ENCODE results near the gene STIM1. TPM values are rescaled to one million over a fixed set of nuclear protein-coding genes. Genes with fewer than 3 reads are reported as not detected.

STIM1 gene
- total RNA-seq, 1 experiment from 2014 or later: 15.2 TPM

DNA sequence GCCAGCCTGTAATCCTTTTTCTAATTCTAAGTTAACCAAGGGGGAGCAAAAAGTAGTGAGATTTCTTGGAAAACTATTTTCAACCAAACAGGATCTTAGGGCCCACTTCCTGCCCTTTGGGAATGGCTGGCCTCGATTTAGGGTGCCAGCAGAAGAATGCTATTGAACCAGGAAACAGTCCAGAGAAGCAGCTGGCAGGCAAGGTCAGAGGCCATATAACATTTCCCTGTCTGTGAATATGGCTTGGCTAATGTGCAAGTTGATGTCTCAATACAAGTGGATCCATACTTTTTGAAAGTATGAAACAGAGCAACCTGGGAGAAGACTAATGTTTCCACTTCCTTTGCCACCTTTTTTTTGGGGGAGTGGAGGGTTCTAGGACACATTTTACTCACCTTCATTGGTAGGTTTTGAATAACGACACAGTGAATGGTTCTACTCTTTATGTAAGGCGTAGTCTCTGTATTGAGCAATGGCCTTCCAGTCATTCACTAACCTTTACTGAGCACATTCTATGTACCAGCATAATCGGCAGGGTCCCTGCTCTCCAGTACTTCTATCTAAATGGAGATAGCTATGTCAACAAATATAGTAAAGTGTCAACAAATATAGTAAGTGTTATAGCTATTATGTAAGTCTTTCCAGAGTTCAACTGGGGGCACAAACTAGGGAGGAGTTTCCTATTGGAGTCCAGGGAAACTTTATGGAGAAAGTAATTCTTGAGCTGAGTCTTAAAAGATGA lies 204.9 kb downstream of the STIM1 start:
- Histone ChIP-seq H2BK120ac (ENCODE audit: low read depth, low read length, poor library complexity, severe bottlenecking) (no peak overlapping the region), H3K4me1 (ENCODE audit: insufficient read depth, low read length) (no peaks in the 10 kb centered on the region), H4K8ac (replicated peaks; ENCODE audit: insufficient read length, low read depth, low read length) (no peak overlapping the region), H3K23ac (ENCODE audit: insufficient read length, low read depth, low read length) (no peak overlapping the region), H2BK15ac (ENCODE audit: low read depth, low read length) (no peak overlapping the region), H3K14ac (ENCODE audit: insufficient read depth, low read length) (no peak overlapping the region), H4K91ac (ENCODE audit: insufficient read length, low read depth, low read length) (no peak overlapping the region), H3K79me2 (ENCODE audit: insufficient read depth, low read length) (no peaks in the 10 kb centered on the region), H3K18ac (ENCODE audit: insufficient read length, low read depth, low read length) (no peak overlapping the region), H3K79me1 (ENCODE audit: insufficient read depth, low read depth, low read length, poor library complexity, severe bottlenecking) (no peaks in the 10 kb centered on the region), H3K56ac (ENCODE audit: insufficient read length, low read depth, low read length) (no peak overlapping the region), H3K9me3 (ENCODE audit: control insufficient read depth, low read depth, low read length) (no peaks in the 10 kb centered on the region), H2BK5ac (ENCODE audit: insufficient read length, low read length) (no peak overlapping the region), H3K27me3 (ENCODE audit: insufficient read depth, low read length) (no peaks in the 10 kb centered on the region; the same call in 1 of the 2 replicates), H3K23me2 (ENCODE audit: insufficient read length, low read depth, low read length, poor library complexity, severe bottlenecking) (no peaks in the 10 kb centered on the region), H3K4ac (ENCODE audit: low read depth, low read length) (no peak overlapping the region), H3K4me2 (ENCODE audit: insufficient read depth, insufficient read length, low read length) (no peak overlapping the region), H4K20me1 (ENCODE audit: control insufficient read depth, insufficient read depth, insufficient read length) (no peaks in the 10 kb centered on the region), H4K5ac (ENCODE audit: insufficient read length, low read depth, low read length) (no peak overlapping the region), H3K9ac (ENCODE audit: extremely low read depth, insufficient read length, low read length) (no peak overlapping the region), H3T11ph (ENCODE audit: low read length) (no peak overlapping the region), H3K27ac (ENCODE audit: insufficient read length, low read depth, low read length) (no peak overlapping the region), H2BK12ac (ENCODE audit: insufficient read length, low read depth, low read length) (no peak overlapping the region), H2BK20ac (ENCODE audit: low read depth, low read length, poor library complexity, severe bottlenecking) (no peak overlapping the region), H2AFZ (ENCODE audit: low read length) (no peak overlapping the region), H2AK5ac (ENCODE audit: insufficient read length, low read length) (no peak overlapping the region)
- DNase-seq: no peak
- H3K9me3 Mint-ChIP-seq: no peaks in the 10 kb centered on the region
- H3K4me3 Mint-ChIP-seq: no peak overlapping the region
- no peaks in the 10 kb centered on the region for H3K27me3 Mint-ChIP-seq (ENCODE audit: low read depth)
- H3K36me3 Mint-ChIP-seq (ENCODE audit: insufficient read depth in 1 of 3, low read depth in 3 of 3): no peaks in the 10 kb centered on the region
- no peak overlapping the region for H3K27ac Mint-ChIP-seq
- H3K4me1 Mint-ChIP-seq: peaks cover under 1 to 2% of the 10 kb centered on the region in 2 experiments; a peak in 2 of 4 replicates
- TF ChIP-seq, protein P1, sequence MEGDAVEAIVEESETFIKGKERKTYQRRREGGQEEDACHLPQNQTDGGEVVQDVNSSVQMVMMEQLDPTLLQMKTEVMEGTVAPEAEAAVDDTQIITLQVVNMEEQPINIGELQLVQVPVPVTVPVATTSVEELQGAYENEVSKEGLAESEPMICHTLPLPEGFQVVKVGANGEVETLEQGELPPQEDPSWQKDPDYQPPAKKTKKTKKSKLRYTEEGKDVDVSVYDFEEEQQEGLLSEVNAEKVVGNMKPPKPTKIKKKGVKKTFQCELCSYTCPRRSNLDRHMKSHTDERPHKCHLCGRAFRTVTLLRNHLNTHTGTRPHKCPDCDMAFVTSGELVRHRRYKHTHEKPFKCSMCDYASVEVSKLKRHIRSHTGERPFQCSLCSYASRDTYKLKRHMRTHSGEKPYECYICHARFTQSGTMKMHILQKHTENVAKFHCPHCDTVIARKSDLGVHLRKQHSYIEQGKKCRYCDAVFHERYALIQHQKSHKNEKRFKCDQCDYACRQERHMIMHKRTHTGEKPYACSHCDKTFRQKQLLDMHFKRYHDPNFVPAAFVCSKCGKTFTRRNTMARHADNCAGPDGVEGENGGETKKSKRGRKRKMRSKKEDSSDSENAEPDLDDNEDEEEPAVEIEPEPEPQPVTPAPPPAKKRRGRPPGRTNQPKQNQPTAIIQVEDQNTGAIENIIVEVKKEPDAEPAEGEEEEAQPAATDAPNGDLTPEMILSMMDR (conservative IDR thresholded peaks at IDR 0.05): no peak
- no CpG with 5 or more reads among the region's 4 CpGs for whole genome bisulfite sequencing (ENCODE audit: extremely low coverage, insufficient read length, low lambda C conversion rate)

All from H9 (cell line).